OCI-LY3 (cell line): ENCODE measurements around the gene SHISA7.

Experiments used
- H2AFZ ChIP-seq: fragments of 200-600, 300-600 bp; shearing (Covaris generic); 2 replicates; pipeline ENCODE4 v1.6.0; 2014; ENCODE audit warnings: antibody characterized with exemption, low read depth, low read length
- H3K27ac ChIP-seq: fragments of 200-600, 300-600 bp; sonication (generic); 2 replicates; pipeline ENCODE4 v1.5.1; 2014; ENCODE audit warnings: mild to moderate bottlenecking, low read length, moderate library complexity, mixed read lengths
- H3K27me3 ChIP-seq: fragments of 200-600, 300-600 bp; sonication (generic); 2 replicates; pipeline ENCODE4 v1.6.1; 2014; ENCODE audit warnings: low read depth, low read length, mixed read lengths
- H3K36me3 ChIP-seq: fragments of 200-600, 300-600 bp; sonication (generic); replicated peaks from 2 replicates; pipeline ENCODE3; 2014; ENCODE audit warnings: low read depth, low read length, mixed read lengths
- H3K4me1 ChIP-seq: fragments of 300-600, 200-600 bp; sonication (generic); 2 replicates; pipeline ENCODE4 v1.6.1; 2014; ENCODE audit warnings: low read length, mixed read lengths
- H3K4me2 ChIP-seq: fragments of 200-600, 300-600 bp; sonication (generic); 2 replicates; pipeline ENCODE4 v1.6.1; 2014; ENCODE audit warnings: low read length, mixed read lengths
- H3K4me3 ChIP-seq: fragments of 300-600, 200-600 bp; sonication (generic); 2 replicates; pipeline ENCODE4 v1.5.1; 2014; ENCODE audit warnings: antibody characterized with exemption, mild to moderate bottlenecking, low read length, moderate library complexity
- H3K79me2 ChIP-seq: fragments of 300-600, 200-600 bp; shearing (Covaris generic); 2 replicates; pipeline ENCODE4 v1.6.1; 2014; ENCODE audit warnings: mild to moderate bottlenecking, low read length, mixed read lengths
- H3K9ac ChIP-seq: fragments of 300-600, 200-600 bp; shearing (Covaris generic); 2 replicates; pipeline ENCODE4 v1.6.0; 2014; ENCODE audit warnings: mild to moderate bottlenecking, low read length, moderate library complexity
- H3K9me3 ChIP-seq: fragments of 200-600, 300-600 bp; shearing (Covaris generic); 2 replicates; pipeline ENCODE4 v1.6.1; 2014; ENCODE audit warnings: low read length, mixed read lengths; ENCODE audit not compliant: insufficient read depth
- H4K20me1 ChIP-seq: fragments of 200-600, 300-600 bp; sonication (generic); 2 replicates; pipeline ENCODE4 v1.6.1; 2016; ENCODE audit warnings: low read length, mixed read lengths; ENCODE audit not compliant: insufficient read depth
- EZH2phosphoT487 ChIP-seq: fragments of 200-600 bp; shearing (Covaris generic); IDR thresholded peaks from 2 replicates; pipeline ENCODE4 v1.6.1; 2018; ENCODE audit warnings: antibody characterized with exemption, mixed run types, low read depth
- TF ChIP-seq, protein P1 (sequence below): fragments of 200-600, 300-600 bp; sonication (generic); IDR thresholded peaks from 2 replicates; pipeline ENCODE4 v1.5.1; 2014; ENCODE audit warnings: antibody characterized with exemption, low read length, low read depth

The SHISA7 gene

DNA sequence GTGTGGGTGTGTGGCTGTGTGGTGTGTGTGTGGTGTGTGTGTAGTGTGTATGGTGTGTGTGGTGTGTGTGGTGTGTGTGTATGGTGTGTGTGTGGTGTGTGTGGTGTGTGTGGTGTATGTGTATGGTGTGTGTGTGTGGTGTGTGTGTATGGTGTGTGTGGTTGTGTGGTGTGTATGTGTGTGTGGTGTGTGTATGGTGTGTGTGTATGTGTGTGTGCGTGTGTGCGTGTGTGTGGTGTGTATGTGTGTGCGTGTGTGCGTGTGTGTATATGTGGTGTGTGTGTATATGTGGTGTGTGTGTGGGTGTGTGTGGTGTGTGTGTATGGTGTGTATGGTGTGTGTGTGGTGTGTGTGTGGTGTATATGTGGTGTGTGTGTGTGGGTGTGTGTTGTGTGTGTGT is 8.1 kb downstream of the SHISA7 start:
- peaks cover 3% of the 10 kb centered on the region; the same call in 1 of the 2 replicates for H3K27me3 ChIP-seq
- H3K4me2 ChIP-seq: no peak overlapping the region
- no peak overlapping the region for H2AFZ ChIP-seq
- no peak for TF ChIP-seq EZH2phosphoT487
- TF ChIP-seq, protein P1, sequence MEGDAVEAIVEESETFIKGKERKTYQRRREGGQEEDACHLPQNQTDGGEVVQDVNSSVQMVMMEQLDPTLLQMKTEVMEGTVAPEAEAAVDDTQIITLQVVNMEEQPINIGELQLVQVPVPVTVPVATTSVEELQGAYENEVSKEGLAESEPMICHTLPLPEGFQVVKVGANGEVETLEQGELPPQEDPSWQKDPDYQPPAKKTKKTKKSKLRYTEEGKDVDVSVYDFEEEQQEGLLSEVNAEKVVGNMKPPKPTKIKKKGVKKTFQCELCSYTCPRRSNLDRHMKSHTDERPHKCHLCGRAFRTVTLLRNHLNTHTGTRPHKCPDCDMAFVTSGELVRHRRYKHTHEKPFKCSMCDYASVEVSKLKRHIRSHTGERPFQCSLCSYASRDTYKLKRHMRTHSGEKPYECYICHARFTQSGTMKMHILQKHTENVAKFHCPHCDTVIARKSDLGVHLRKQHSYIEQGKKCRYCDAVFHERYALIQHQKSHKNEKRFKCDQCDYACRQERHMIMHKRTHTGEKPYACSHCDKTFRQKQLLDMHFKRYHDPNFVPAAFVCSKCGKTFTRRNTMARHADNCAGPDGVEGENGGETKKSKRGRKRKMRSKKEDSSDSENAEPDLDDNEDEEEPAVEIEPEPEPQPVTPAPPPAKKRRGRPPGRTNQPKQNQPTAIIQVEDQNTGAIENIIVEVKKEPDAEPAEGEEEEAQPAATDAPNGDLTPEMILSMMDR: no peak
- H3K9me3 ChIP-seq: no peaks in the 10 kb centered on the region
- H4K20me1 ChIP-seq: no peaks in the 10 kb centered on the region
- H3K4me3 ChIP-seq: no peak overlapping the region
- no peaks in the 10 kb centered on the region for H3K4me1 ChIP-seq
- H3K9ac ChIP-seq: no peak overlapping the region
- no peaks in the 10 kb centered on the region for H3K36me3 ChIP-seq
- H3K27ac ChIP-seq: no peak overlapping the region
- H3K79me2 ChIP-seq: no peaks in the 10 kb centered on the region

DNA sequence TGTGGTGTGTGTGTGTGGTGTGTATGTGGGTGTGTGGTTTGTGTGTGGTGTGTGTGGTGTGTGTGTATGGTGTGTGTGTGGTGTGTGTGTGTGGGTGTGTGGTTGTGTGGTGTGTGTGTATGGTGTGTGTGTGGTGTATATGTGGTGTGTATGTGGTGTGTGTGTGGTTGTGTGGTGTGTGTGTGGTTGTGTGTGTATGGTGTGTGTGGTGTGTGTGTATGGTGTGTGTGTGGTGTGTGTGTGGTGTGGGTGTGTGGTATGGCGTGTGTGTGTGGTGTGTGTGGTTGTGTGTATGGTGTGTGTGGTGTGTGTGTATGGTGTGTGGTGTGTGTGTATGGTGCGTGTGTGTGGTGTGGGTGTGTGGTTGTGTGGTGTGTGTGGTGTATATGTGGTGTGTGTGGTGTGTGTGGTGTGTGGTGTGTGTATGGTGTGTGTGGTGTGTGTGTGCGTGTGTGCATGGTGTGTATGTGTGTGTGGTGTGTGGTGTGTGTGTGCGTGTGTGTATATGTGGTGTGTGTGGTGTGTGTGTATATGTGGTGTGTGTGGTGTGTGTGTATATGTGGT is 8.7 kb downstream of the SHISA7 start:
- no peaks in the 10 kb centered on the region for H4K20me1 ChIP-seq
- H3K9me3 ChIP-seq: no peaks in the 10 kb centered on the region
- no peak for TF ChIP-seq EZH2phosphoT487
- TF ChIP-seq, protein P1: no peak
- H3K27me3 ChIP-seq: peaks cover 3% of the 10 kb centered on the region; the same call in 1 of the 2 replicates
- no peak overlapping the region for H3K4me3 ChIP-seq
- H2AFZ ChIP-seq: no peak overlapping the region
- no peaks in the 10 kb centered on the region for H3K79me2 ChIP-seq
- H3K4me2 ChIP-seq: no peak overlapping the region
- H3K4me1 ChIP-seq: no peaks in the 10 kb centered on the region
- no peaks in the 10 kb centered on the region for H3K36me3 ChIP-seq
- no peak overlapping the region for H3K9ac ChIP-seq
- H3K27ac ChIP-seq: no peak overlapping the region

DNA sequence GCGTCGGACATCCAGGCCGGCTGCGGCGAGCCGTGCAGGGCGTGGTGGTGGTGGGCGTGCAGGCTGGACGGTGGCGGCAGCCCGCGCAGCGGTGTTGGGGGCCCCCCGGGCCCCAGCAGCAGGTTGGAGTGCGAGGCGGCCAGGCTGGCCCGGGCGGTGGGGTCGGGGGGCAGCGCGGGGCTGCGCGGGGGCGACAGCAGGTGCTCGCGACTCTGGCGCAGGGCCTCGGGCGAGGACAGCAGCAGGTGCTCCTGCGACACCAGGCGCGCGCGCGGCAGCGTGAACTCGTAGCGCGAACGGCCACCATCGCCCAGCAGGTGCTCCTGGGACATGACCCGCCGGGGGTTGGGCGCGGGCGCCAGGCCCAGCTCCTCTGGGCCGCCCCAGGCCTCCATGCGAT is 9.8 kb downstream of the SHISA7 start:
- no peak for TF ChIP-seq EZH2phosphoT487
- TF ChIP-seq, protein P1: no peak
- Histone ChIP-seq H3K27me3 (peaks cover 3% of the 10 kb centered on the region), H3K4me3 (no peak overlapping the region), H3K27ac (no peak overlapping the region), H2AFZ (no peak overlapping the region), H3K9me3 (no peaks in the 10 kb centered on the region), H3K4me2 (no peak overlapping the region), H3K9ac (no peak overlapping the region), H3K4me1 (no peaks in the 10 kb centered on the region), H3K36me3 (no peaks in the 10 kb centered on the region), H3K79me2 (no peaks in the 10 kb centered on the region), H4K20me1 (no peaks in the 10 kb centered on the region)

DNA sequence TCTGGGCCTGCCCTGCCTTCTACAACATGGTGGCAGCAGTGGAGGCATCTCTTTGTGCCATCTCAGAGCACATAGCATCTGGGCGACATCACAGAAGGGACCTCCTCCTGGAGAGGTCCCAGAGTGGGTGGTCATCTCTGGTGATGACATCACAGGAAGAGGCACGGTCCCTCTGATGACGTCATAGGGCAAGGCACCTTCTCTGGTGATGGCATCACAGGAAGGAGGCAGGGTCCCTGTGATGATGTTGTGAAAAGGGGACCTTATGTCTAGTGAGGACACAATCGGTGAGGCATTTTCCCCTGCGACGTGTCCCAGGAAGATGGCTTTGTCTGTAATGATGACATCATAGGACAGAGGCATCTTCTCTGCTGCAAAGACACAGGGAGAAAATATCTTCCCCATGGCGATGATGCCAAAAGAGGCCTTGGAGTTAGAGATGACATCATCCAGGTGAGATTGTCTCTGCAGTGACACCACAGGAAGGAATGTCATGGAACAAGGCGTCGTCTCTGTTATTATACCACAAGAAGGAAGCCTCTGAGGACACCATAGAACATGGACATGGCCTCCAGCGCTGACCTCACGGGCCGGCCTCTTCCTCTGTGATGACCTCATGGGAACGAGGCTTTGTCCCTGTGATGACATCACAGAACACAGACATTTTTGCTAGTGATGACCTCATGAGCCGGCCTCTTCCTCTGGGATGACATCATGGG is 10.7 kb downstream of the SHISA7 start:
- no peak overlapping the region for H3K27ac ChIP-seq
- peaks cover 3% of the 10 kb centered on the region for H3K27me3 ChIP-seq
- H3K9me3 ChIP-seq: no peaks in the 10 kb centered on the region
- H3K9ac ChIP-seq: no peak overlapping the region
- no peak overlapping the region for H2AFZ ChIP-seq
- H3K79me2 ChIP-seq: no peaks in the 10 kb centered on the region
- no peaks in the 10 kb centered on the region for H3K4me1 ChIP-seq
- H3K36me3 ChIP-seq: no peaks in the 10 kb centered on the region
- no peak overlapping the region for H3K4me2 ChIP-seq
- H4K20me1 ChIP-seq: no peaks in the 10 kb centered on the region
- no peak overlapping the region for H3K4me3 ChIP-seq
- no peak for TF ChIP-seq EZH2phosphoT487
- TF ChIP-seq, protein P1: no peak
